Measurements from ENCODE around the gene SBF2. TPM values are rescaled to one million over a fixed set of nuclear protein-coding genes. Genes with fewer than 3 reads are reported as not detected.
A peak's percentile ranks its signal among the peaks of the same experiment; 100 is the strongest.

The SBF2 gene
- total RNA-seq, 4 donors from 2014 or later: 52.8 to 87.9 (median 62.4) TPM

GRCh38 chr11:10048350-10048749 is 245.7 kb downstream of the SBF2 start:
- H3K27ac ChIP-seq: no peak overlapping the region
- H3K4me3 ChIP-seq: no peak overlapping the region
- peaks cover 0 to 27% (median 0%) of the 10 kb centered on the region in 3 donors for H3K9me3 ChIP-seq
- H3K36me3 ChIP-seq: peaks cover 0 to 5% of the 10 kb centered on the region in 2 donors
- TF ChIP-seq EP300 (IDR thresholded peaks at IDR 0.05): no peak
- peaks cover 0 to 16% (median 0%) of the 10 kb centered on the region in 3 donors for H3K4me1 ChIP-seq
- ATAC-seq: no peak
- H3K27me3 ChIP-seq: no peaks in the 10 kb centered on the region

GRCh38 chr11:10044618-10045017 is 249.4 kb downstream of the SBF2 start:
- peaks cover 0 to 2% (median 0%) of the 10 kb centered on the region in 3 donors for H3K4me1 ChIP-seq
- H3K27me3 ChIP-seq: no peaks in the 10 kb centered on the region
- H3K4me3 ChIP-seq: no peak overlapping the region
- 100% methylated on average over 1 of the region's 5 CpGs; no CpG with 5 or more reads in 1 of the 2 donors for WGBS, 2 donors (ENCODE audit: low coverage in 1 of 2)
- H3K36me3 ChIP-seq: peaks cover 0 to 12% of the 10 kb centered on the region in 2 donors
- peaks cover 0 to 27% (median 0%) of the 10 kb centered on the region in 3 donors for H3K9me3 ChIP-seq
- ATAC-seq: no peak
- no peak overlapping the region for H3K27ac ChIP-seq
- TF ChIP-seq CTCF (IDR thresholded peaks at IDR 0.05) (no peak), EP300 (IDR thresholded peaks at IDR 0.05) (no peak), POLR2A (IDR thresholded peaks at IDR 0.05) (no peak), POLR2AphosphoS5 (IDR thresholded peaks at IDR 0.05) (no peak)

GRCh38 chr11:10042699-10043098 is 251.3 kb downstream of the SBF2 start:
- Histone ChIP-seq H3K27ac (no peak overlapping the region), H3K36me3 (peaks cover 0 to 12% of the 10 kb centered on the region in 2 donors), H3K4me1 (peaks cover 0 to 7% (median 0%) of the 10 kb centered on the region in 3 donors), H3K27me3 (no peaks in the 10 kb centered on the region), H3K4me3 (no peak overlapping the region), H3K9me3 (peaks cover 0 to 27% (median 0%) of the 10 kb centered on the region in 3 donors)
- TF ChIP-seq POLR2A (IDR thresholded peaks at IDR 0.05) (no peak), POLR2AphosphoS5 (IDR thresholded peaks at IDR 0.05) (no peak), EP300 (IDR thresholded peaks at IDR 0.05) (no peak), CTCF (IDR thresholded peaks at IDR 0.05) (no peak)
- no peak for ATAC-seq
- 77 to 80% methylated on average over 4 of the region's 4 CpGs for WGBS, 2 donors (ENCODE audit: low coverage in 1 of 2)

GRCh38 chr11:10041748-10042446 is 252.1 kb downstream of the SBF2 start:
- ATAC-seq: no peak
- no peaks in the 10 kb centered on the region for H3K27me3 ChIP-seq
- H3K36me3 ChIP-seq: peaks cover 0 to 12% of the 10 kb centered on the region in 2 donors
- H3K27ac ChIP-seq: no peak overlapping the region
- H3K4me3 ChIP-seq: no peak overlapping the region
- H3K4me1 ChIP-seq: peaks cover 0 to 7% (median 0%) of the 10 kb centered on the region in 3 donors
- H3K9me3 ChIP-seq: peaks cover 0 to 23% (median 0%) of the 10 kb centered on the region in 3 donors
- no CpG with 5 or more reads among the region's 2 CpGs for WGBS, 2 donors (ENCODE audit: low coverage in 1 of 2)
- TF ChIP-seq POLR2AphosphoS5 (IDR thresholded peaks at IDR 0.05): no peak
- TF ChIP-seq POLR2A (IDR thresholded peaks at IDR 0.05): no peak
- no peak for TF ChIP-seq EP300 (IDR thresholded peaks at IDR 0.05)
- TF ChIP-seq CTCF (IDR thresholded peaks at IDR 0.05): peak in 1 of 4 experiments; percentile 6

- Histone ChIP-seq H3K27ac (no peak overlapping the region), H3K27me3 (no peaks in the 10 kb centered on the region), H3K36me3 (peaks cover 0 to 12% of the 10 kb centered on the region in 2 donors), H3K9me3 (peaks cover 0 to 23% (median 0%) of the 10 kb centered on the region in 3 donors), H3K4me3 (no peak overlapping the region), H3K4me1 (peaks cover 0 to 7% (median 0%) of the 10 kb centered on the region in 3 donors)
- 41 to 47% methylated on average over 2 of the region's 2 CpGs for WGBS, 2 donors (ENCODE audit: low coverage in 1 of 2)
- no peak for TF ChIP-seq EP300 (IDR thresholded peaks at IDR 0.05)
- no peak for TF ChIP-seq POLR2A (IDR thresholded peaks at IDR 0.05)
- TF ChIP-seq CTCF (IDR thresholded peaks at IDR 0.05): no peak
- TF ChIP-seq POLR2AphosphoS5 (IDR thresholded peaks at IDR 0.05): no peak
- no peak for ATAC-seq
Measured at GRCh38 chr11:10041332-10041731, 252.7 kb downstream of the SBF2 start.

Data from gastroesophageal sphincter (tissue), 4 donors.